ENCODE measurements around the gene MAP4. TPM values are rescaled to one million over a fixed set of nuclear protein-coding genes. Genes with fewer than 3 reads are reported as not detected.
A peak's percentile ranks its signal among the peaks of the same experiment; 100 is the strongest.

The MAP4 gene
- total RNA-seq, 1 donor from 2014 or later = 54.6 TPM

GRCh38 chr3:47855461-47856383, 160.5 kb downstream of the MAP4 start:
- Histone ChIP-seq H3K4me2 (no peak overlapping the region), H3K27ac (no peak overlapping the region), H4K20me1 (ENCODE audit: low read depth) (no peaks in the 10 kb centered on the region), H3F3A (ENCODE audit: low read depth) (peaks cover 9% of the 10 kb centered on the region), H3K9ac (no peak overlapping the region), H3K79me2 (ENCODE audit: low read depth) (no peaks in the 10 kb centered on the region), H3K27me3 (no peaks in the 10 kb centered on the region), H3K4me1 (no peaks in the 10 kb centered on the region), H3K9me3 (ENCODE audit: low read depth) (no peaks in the 10 kb centered on the region), H3K36me3 (no peaks in the 10 kb centered on the region), H2AFZ (replicated peaks) (no peak overlapping the region), H3K4me3 (no peak overlapping the region)
- Mint-ChIP-seq H3K4me1 (peaks cover 3% of the 10 kb centered on the region), H3K4me3 (no peak overlapping the region), H3K36me3 (peaks cover 27% of the 10 kb centered on the region), H3K27ac (no peak overlapping the region), H3K9me3 (peaks cover 3% of the 10 kb centered on the region), H3K27me3 (ENCODE audit: insufficient read depth, low read depth) (peaks cover 5% of the 10 kb centered on the region)
- DNase-seq (ENCODE audit: low spot score) = no peak
- TF ChIP-seq, protein P1, sequence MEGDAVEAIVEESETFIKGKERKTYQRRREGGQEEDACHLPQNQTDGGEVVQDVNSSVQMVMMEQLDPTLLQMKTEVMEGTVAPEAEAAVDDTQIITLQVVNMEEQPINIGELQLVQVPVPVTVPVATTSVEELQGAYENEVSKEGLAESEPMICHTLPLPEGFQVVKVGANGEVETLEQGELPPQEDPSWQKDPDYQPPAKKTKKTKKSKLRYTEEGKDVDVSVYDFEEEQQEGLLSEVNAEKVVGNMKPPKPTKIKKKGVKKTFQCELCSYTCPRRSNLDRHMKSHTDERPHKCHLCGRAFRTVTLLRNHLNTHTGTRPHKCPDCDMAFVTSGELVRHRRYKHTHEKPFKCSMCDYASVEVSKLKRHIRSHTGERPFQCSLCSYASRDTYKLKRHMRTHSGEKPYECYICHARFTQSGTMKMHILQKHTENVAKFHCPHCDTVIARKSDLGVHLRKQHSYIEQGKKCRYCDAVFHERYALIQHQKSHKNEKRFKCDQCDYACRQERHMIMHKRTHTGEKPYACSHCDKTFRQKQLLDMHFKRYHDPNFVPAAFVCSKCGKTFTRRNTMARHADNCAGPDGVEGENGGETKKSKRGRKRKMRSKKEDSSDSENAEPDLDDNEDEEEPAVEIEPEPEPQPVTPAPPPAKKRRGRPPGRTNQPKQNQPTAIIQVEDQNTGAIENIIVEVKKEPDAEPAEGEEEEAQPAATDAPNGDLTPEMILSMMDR (IDR thresholded peaks at IDR 0.05) = no peak
- no peak for TF ChIP-seq EZH2phosphoT487 (IDR thresholded peaks at IDR 0.05)
- no peak for TF ChIP-seq EZH2 (IDR thresholded peaks at IDR 0.05)

- H3K9me3 ChIP-seq (ENCODE audit: low read depth) = no peaks in the 10 kb centered on the region
- peaks cover 17% of the 10 kb centered on the region for H3F3A ChIP-seq (ENCODE audit: low read depth)
- peaks cover 3% of the 10 kb centered on the region for H3K9me3 Mint-ChIP-seq
- H3K27ac Mint-ChIP-seq = no peak overlapping the region
- no peak overlapping the region for H3K9ac ChIP-seq
- peaks cover 10% of the 10 kb centered on the region for H3K27me3 Mint-ChIP-seq (ENCODE audit: insufficient read depth, low read depth)
- no peaks in the 10 kb centered on the region for H3K4me1 ChIP-seq
- no peak overlapping the region for H3K4me2 ChIP-seq
- H3K27me3 ChIP-seq = no peaks in the 10 kb centered on the region
- no peaks in the 10 kb centered on the region for H3K79me2 ChIP-seq (ENCODE audit: low read depth)
- peaks cover 3% of the 10 kb centered on the region for H3K4me1 Mint-ChIP-seq
- TF ChIP-seq EZH2phosphoT487 (IDR thresholded peaks at IDR 0.05) (no peak), EZH2 (IDR thresholded peaks at IDR 0.05) (no peak)
- TF ChIP-seq, protein P1 (IDR thresholded peaks at IDR 0.05) = no peak
- H3K36me3 ChIP-seq = no peaks in the 10 kb centered on the region
- no peak for DNase-seq (ENCODE audit: low spot score)
- no peaks in the 10 kb centered on the region for H4K20me1 ChIP-seq (ENCODE audit: low read depth)
- no peak overlapping the region for H2AFZ ChIP-seq (replicated peaks)
- no peak overlapping the region for H3K4me3 ChIP-seq
- no peak overlapping the region for H3K4me3 Mint-ChIP-seq
- peaks cover 28% of the 10 kb centered on the region for H3K36me3 Mint-ChIP-seq
- peak overlapping the region; percentile 53 for H3K27ac ChIP-seq
Measured at GRCh38 chr3:47854720-47855455, 161.3 kb downstream of the MAP4 start.

DNA sequence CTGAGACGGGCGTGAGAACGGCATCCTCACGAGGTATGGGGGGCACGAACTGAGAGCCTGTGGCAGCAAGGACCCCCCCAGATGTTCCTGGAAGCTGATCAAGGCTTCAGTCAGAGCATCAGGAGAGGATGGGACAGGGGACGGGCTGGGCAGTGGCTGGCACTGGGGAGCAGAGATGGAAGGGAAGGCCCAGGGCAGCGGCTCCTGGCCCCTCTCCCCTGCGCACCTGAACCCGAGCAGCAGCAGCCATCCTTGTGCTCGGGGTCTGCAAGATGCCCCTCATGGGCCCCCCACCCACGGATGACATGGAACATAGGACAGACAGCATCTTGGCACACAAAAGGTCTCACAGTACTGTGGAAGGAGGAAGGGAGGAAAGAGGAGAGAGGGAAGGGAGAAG, 161.9 kb downstream of the MAP4 start:
- H2AFZ ChIP-seq (replicated peaks) = no peak overlapping the region
- no peaks in the 10 kb centered on the region for H3K27me3 ChIP-seq
- H3K36me3 Mint-ChIP-seq = peaks cover 26% of the 10 kb centered on the region
- peaks cover 21% of the 10 kb centered on the region for H3F3A ChIP-seq (ENCODE audit: low read depth)
- no peaks in the 10 kb centered on the region for H4K20me1 ChIP-seq (ENCODE audit: low read depth)
- peak overlapping the region; percentile 63 for H3K27ac Mint-ChIP-seq
- no peak overlapping the region for H3K4me3 Mint-ChIP-seq
- H3K9me3 ChIP-seq (ENCODE audit: low read depth) = no peaks in the 10 kb centered on the region
- no peak overlapping the region for H3K4me2 ChIP-seq
- H3K9me3 Mint-ChIP-seq = peaks cover 3% of the 10 kb centered on the region
- no peak overlapping the region for H3K9ac ChIP-seq
- TF ChIP-seq, protein P1 (IDR thresholded peaks at IDR 0.05) = no peak
- TF ChIP-seq EZH2phosphoT487 (IDR thresholded peaks at IDR 0.05) (no peak), EZH2 (IDR thresholded peaks at IDR 0.05) (no peak)
- H3K27ac ChIP-seq = peak overlapping the region; percentile 53
- no peaks in the 10 kb centered on the region for H3K36me3 ChIP-seq
- H3K4me3 ChIP-seq = no peak overlapping the region
- H3K79me2 ChIP-seq (ENCODE audit: low read depth) = no peaks in the 10 kb centered on the region
- H3K4me1 ChIP-seq = no peaks in the 10 kb centered on the region
- H3K27me3 Mint-ChIP-seq (ENCODE audit: insufficient read depth, low read depth) = peaks cover 10% of the 10 kb centered on the region
- DNase-seq (ENCODE audit: low spot score) = no peak
- H3K4me1 Mint-ChIP-seq = peaks cover 3% of the 10 kb centered on the region

Data from neural progenitor cell (in vitro differentiated cells).